HepG2 (cell line): ENCODE results near the gene YY1. TPM values are rescaled to one million over a fixed set of nuclear protein-coding genes. Genes with fewer than 3 reads are reported as not detected.

ENCODE experiments used
- ATAC-seq: fragments of 200-7000 bp; cut with Tn5 transposase; 3 replicates; pipeline ENCODE4 v1.9.1; 2020; ENCODE audit warnings: mild to moderate bottlenecking, moderate library complexity
- BruUV-seq: library from RNA; stranded (reverse); fragments of 400-500 nt; replicated peaks from 2 replicates; lab custom pipeline; 2021; lab: Mats Ljungman, UMichigan
- CTCF ChIA-PET: fragments of 300-600 bp; formaldehyde crosslinking; extraction: SDS; loops from one replicate; lab custom pipeline; 2021; ENCODE audit warnings: low total read pairs, inconsistent platforms, low intra/inter-chr PET ratio; lab: Yijun Ruan, JAX
- POLR2A ChIA-PET: fragments of 350-600 bp; sonication (Branson Sonifier 250); formaldehyde crosslinking; loops from one replicate; lab custom pipeline; 2020; ENCODE audit warnings: antibody characterized with exemption, inconsistent platforms; lab: Yijun Ruan, JAX
- DNase-seq: peaks from one replicate; pipeline ENCODE4 v3.0.0-alpha.2; 2015; ENCODE audit warnings: low spot score
- FAIRE-seq: peaks from 3 replicates; lab custom pipeline; 2011; peaks lifted over from hg19 to GRCh38; lab: Jason Lieb, UNC
- H2AFZ ChIP-seq: one replicate; pipeline ENCODE4 v1.6.1; 2011; ENCODE audit warnings: low read length, inconsistent platforms
- H3K27ac ChIP-seq: fragments of 300-600 bp; 3 replicates; pipeline ENCODE4 v1.8.0; 2011; ENCODE audit warnings: mixed run types, mild to moderate bottlenecking, mixed read lengths, low read length, inconsistent platforms; ENCODE audit not compliant: insufficient read depth; ENCODE audit errors: extremely low read length
- H3K27me3 ChIP-seq, 2 experiments: fragments of 200-600 bp in 1 of 2; 2 replicates in 1 of 2; 3 replicates in 1 of 2; pipeline versions ENCODE4 v1.6.0 to v1.8.0; 2011; ENCODE audit warnings: low read length in 2 of 2, mild to moderate bottlenecking in 2 of 2, moderate library complexity in 2 of 2, inconsistent platforms in 1 of 2; ENCODE audit not compliant: insufficient read depth in 2 of 2, control insufficient read depth in 1 of 2
- H3K36me3 ChIP-seq, 2 experiments: fragments of 200-600 bp in 1 of 2; replicated peaks in 1 of 2; 2 replicates in 1 of 2; 3 replicates in 1 of 2; pipeline versions ENCODE4 v1.5.1 to v1.8.0; 2011; ENCODE audit warnings: low read length in 2 of 2, inconsistent platforms in 1 of 2; ENCODE audit not compliant: insufficient read depth in 2 of 2, control insufficient read depth in 1 of 2
- H3K4me1 ChIP-seq: 2 replicates; pipeline ENCODE4 v1.5.1; 2012; ENCODE audit warnings: low read length, inconsistent platforms; ENCODE audit not compliant: insufficient read depth
- H3K4me2 ChIP-seq: 2 replicates; pipeline ENCODE4 v1.6.0; 2011; ENCODE audit warnings: low read depth, low read length, inconsistent platforms
- H3K4me3 ChIP-seq, 3 experiments: fragments of 200-600 bp in 1 of 3; sonication (generic), shearing (Covaris generic) in 1 of 3; replicated peaks in 1 of 3; 2 replicates each; pipeline ENCODE4 v1.5.1; 2011 to 2016; ENCODE audit warnings: low read length in 3 of 3, inconsistent platforms in 2 of 3, low read depth in 2 of 3, mild to moderate bottlenecking in 2 of 3, control low read depth in 1 of 3, mixed read lengths in 1 of 3; ENCODE audit not compliant: insufficient read depth in 1 of 3
- H3K79me2 ChIP-seq: one replicate; pipeline ENCODE4 v1.6.1; 2011; ENCODE audit warnings: low read length, inconsistent platforms; ENCODE audit not compliant: insufficient read depth
- H3K9ac ChIP-seq: 2 replicates; pipeline ENCODE4 v1.6.0; 2011; ENCODE audit warnings: mild to moderate bottlenecking, low read depth, low read length, inconsistent platforms; ENCODE audit not compliant: insufficient read depth
- H3K9me3 ChIP-seq: 2 replicates; pipeline ENCODE4 v1.5.1; 2012; ENCODE audit warnings: mild to moderate bottlenecking, low read length
- H4K20me1 ChIP-seq: 2 replicates; pipeline ENCODE4 v1.6.0; 2011; ENCODE audit warnings: inconsistent platforms, mild to moderate bottlenecking, low read length, moderate library complexity; ENCODE audit not compliant: insufficient read depth
- DR1 ChIP-seq: sonication (generic); formaldehyde crosslinking; IDR thresholded peaks from 2 replicates; pipeline ENCODE4 v1.8.0; 2021; ENCODE audit warnings: mild to moderate bottlenecking, missing genetic modification reagents, inconsistent platforms
- IRX3 ChIP-seq: sonication (generic); formaldehyde crosslinking; IDR thresholded peaks from 2 replicates; pipeline ENCODE4 v1.8.1; 2023; ENCODE audit warnings: mild to moderate bottlenecking, low read depth, missing genetic modification reagents, borderline replicate concordance
- KAT7 ChIP-seq: IDR thresholded peaks from 2 replicates; pipeline ENCODE4 v1.6.1; 2018; ENCODE audit warnings: borderline replicate concordance, missing compliant biosample characterization
- NFE2L1 ChIP-seq: sonication (generic); formaldehyde crosslinking; IDR thresholded peaks from 2 replicates; pipeline ENCODE4 v1.4.0; 2020; ENCODE audit warnings: missing genetic modification reagents, mild to moderate bottlenecking, borderline replicate concordance
- SOX6 ChIP-seq, 2 experiments: fragments of 450-650 bp in 1 of 2; sonication (generic) in 1 of 2; formaldehyde crosslinking in 1 of 2; IDR thresholded peaks; 2 replicates each; pipeline versions ENCODE4 v1.4.0 to v1.6.1; 2017 to 2020; ENCODE audit warnings: antibody characterized with exemption in 1 of 2, mild to moderate bottlenecking in 1 of 2, missing genetic modification reagents in 1 of 2
- SYNCRIP ChIP-seq: fragments of 200-400 bp; formaldehyde crosslinking; IDR thresholded peaks from 2 replicates; pipeline ENCODE4 v1.6.1; 2018; ENCODE audit warnings: mild to moderate bottlenecking, low read depth, low read length; ENCODE audit not compliant: insufficient read depth
- TGIF2 ChIP-seq: IDR thresholded peaks from 2 replicates; pipeline ENCODE4 v1.6.1; 2016; ENCODE audit warnings: control low read depth, missing compliant biosample characterization
- YEATS4 ChIP-seq: sonication (generic); formaldehyde crosslinking; IDR thresholded peaks from 2 replicates; pipeline ENCODE4 v1.4.0; 2020; ENCODE audit warnings: missing genetic modification reagents, borderline replicate concordance
- ZBTB7A ChIP-seq: sonication (generic); formaldehyde crosslinking; IDR thresholded peaks from 2 replicates; pipeline ENCODE4 v1.8.0; 2022; ENCODE audit warnings: mild to moderate bottlenecking, missing genetic modification reagents
- ZKSCAN8 ChIP-seq: IDR thresholded peaks from 2 replicates; pipeline ENCODE4 v1.6.1; 2016; ENCODE audit warnings: borderline replicate concordance, missing genetic modification reagents, missing compliant biosample characterization
- ZNF180 ChIP-seq: sonication (generic); formaldehyde crosslinking; IDR thresholded peaks from 2 replicates; pipeline ENCODE4 v1.4.0; 2020; ENCODE audit warnings: low read depth, missing genetic modification reagents, borderline replicate concordance
- ZNF274 ChIP-seq: sonication (generic); formaldehyde crosslinking; IDR thresholded peaks from 2 replicates; pipeline ENCODE4 v1.5.1; 2020; ENCODE audit warnings: mild to moderate bottlenecking, missing genetic modification reagents
- ZNF333 ChIP-seq: sonication (generic); formaldehyde crosslinking; IDR thresholded peaks from 2 replicates; pipeline ENCODE4 v1.4.0; 2020; ENCODE audit warnings: mild to moderate bottlenecking, missing genetic modification reagents, borderline replicate concordance
- ZSCAN22 ChIP-seq: sonication (generic); formaldehyde crosslinking; IDR thresholded peaks from 2 replicates; pipeline ENCODE4 v1.4.0; 2020; ENCODE audit warnings: mild to moderate bottlenecking, missing genetic modification reagents
- WGBS: methylation state at CpG from one replicate; pipeline ENCODE4 v1.1.6; 2017; ENCODE audit warnings: low lambda C conversion rate; 5-methylcytosine and 5-hydroxymethylcytosine counted together
- in situ Hi-C: cut with HindIII; loops from 2 replicates; pipeline ENCODE4 v1.10.0; 2017; ENCODE audit warnings: low pct_unique_long_range_greater_than_20kb; ENCODE audit not compliant: extremely low pct_ligation_motif_present
- intact Hi-C: fragments of 100-400 bp; cut with micrococcal nuclease; formaldehyde crosslinking; loops from one replicate; pipeline ENCODE4 v1.10.0; 2022; ENCODE audit not compliant: unreplicated experiment
- polyA plus RNA-seq, 8 experiments: library from polyadenylated mRNA; depleted of rRNA in 3 of 8; stranded (reverse) in 7 of 8; unstranded in 1 of 8; fragments of >200 nt; fragmentation: Illumina TruSeq in 4 of 8; extraction: Trizol in 4 of 8; gene quantifications; 2 replicates each; pipeline versions ENCODE4 v1.2.1 to v1.2.3, GENCODE V29; 2011 to 2016; ENCODE audit warnings: low read depth in 4 of 8, missing spikeins in 1 of 8, mixed read lengths in 1 of 8; ENCODE audit not compliant: insufficient read depth in 1 of 8
- total RNA-seq, 5 experiments: library from RNA; depleted of rRNA; stranded (reverse); fragments of >200 nt; fragmentation: Illumina TruSeq; extraction: Trizol; gene quantifications; 2 replicates each; pipeline ENCODE4 v1.2.3, GENCODE V29; 2016; ENCODE audit warnings: low read depth in 1 of 5
- TF ChIP-seq, protein P1 (sequence below): sonication (generic); formaldehyde crosslinking; IDR thresholded peaks from 2 replicates; pipeline ENCODE4 v1.4.0; 2020; ENCODE audit warnings: missing genetic modification reagents
- TF ChIP-seq, protein P2 (sequence below): sonication (generic); formaldehyde crosslinking; IDR thresholded peaks from 2 replicates; pipeline ENCODE4 v1.5.0; 2020; ENCODE audit warnings: missing genetic modification reagents
- TF ChIP-seq, protein P3 (sequence below): sonication (generic); formaldehyde crosslinking; IDR thresholded peaks from 2 replicates; pipeline ENCODE4 v1.8.0; 2023; ENCODE audit warnings: mild to moderate bottlenecking, missing genetic modification reagents
- TF ChIP-seq, protein P4 (sequence below): IDR thresholded peaks from 2 replicates; pipeline ENCODE4 v1.6.1; 2016; ENCODE audit warnings: low read depth, borderline replicate concordance

The YY1 gene
- total and polyA plus RNA-seq, 2 of the 13 experiments (the other 11 are each of a cell fraction or from before 2014, with no cell fraction given) = 29.4 to 68.1 TPM

DNA sequence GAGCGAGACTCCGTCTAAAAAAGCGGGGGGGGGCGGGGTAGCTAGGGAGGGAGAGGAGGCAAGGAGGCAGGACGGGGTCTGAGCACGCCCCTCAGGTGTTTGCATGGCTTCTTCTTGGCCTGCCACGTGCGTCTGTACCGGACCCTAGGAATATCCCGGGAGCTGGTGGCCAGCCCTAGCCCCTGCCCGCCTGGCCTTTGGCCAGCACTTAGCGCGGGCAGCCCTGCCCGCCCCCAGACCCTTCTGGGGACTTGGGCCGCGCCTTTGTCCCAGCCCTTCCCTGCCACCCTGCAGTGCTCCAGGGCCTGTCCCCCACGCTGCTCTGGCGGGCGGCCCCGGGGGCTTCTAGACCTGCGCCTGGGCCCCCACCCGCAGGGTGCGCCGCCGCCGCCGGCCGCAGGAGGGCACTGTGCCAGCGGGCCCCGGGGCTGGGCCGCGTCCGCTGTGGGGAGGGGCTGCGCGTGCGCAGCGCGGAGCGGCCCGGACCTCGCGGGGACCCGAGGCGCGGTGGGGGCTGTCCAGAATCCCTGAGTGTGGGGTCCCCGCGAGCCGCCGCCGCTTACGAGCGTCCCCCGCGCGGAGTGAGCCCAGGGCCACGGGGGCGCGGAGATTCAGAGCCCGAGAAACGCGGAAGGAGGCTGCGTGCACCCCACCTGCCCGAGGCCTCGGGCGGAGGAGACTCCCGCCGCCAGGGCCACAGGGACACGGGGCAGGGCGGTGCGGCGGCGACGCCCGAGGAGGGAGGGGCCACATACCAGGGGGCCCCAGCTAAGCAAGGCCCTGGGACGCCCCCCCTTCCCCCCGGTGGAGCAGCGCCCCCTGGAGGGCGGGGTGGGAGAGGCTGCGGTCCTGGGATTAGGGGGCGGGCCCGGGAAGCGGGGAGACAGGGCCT is 46.3 kb downstream of the YY1 start (continued):
- TF ChIP-seq, protein P1, sequence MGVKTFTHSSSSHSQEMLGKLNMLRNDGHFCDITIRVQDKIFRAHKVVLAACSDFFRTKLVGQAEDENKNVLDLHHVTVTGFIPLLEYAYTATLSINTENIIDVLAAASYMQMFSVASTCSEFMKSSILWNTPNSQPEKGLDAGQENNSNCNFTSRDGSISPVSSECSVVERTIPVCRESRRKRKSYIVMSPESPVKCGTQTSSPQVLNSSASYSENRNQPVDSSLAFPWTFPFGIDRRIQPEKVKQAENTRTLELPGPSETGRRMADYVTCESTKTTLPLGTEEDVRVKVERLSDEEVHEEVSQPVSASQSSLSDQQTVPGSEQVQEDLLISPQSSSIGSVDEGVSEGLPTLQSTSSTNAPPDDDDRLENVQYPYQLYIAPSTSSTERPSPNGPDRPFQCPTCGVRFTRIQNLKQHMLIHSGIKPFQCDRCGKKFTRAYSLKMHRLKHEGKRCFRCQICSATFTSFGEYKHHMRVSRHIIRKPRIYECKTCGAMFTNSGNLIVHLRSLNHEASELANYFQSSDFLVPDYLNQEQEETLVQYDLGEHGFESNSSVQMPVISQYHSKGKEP (CRISPR knock-in tag) = no peak
- TF ChIP-seq, protein P2, sequence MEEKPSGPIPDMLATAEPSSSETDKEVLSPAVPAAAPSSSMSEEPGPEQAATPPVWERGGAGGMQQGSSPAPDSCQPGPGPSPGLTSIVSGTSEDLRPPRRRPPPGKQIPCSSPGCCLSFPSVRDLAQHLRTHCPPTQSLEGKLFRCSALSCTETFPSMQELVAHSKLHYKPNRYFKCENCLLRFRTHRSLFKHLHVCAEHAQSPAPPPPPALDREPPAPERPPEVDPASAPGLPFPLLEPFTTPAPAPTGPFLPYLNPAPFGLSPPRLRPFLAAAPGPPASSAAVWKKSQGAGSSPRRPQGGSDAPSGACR (CRISPR knock-in tag) = 0 out of 2 replicates have a peak, but pooled peaks have one; percentile 46
- TF ChIP-seq IRX3 (CRISPR knock-in tag) = peak; percentile 73
- TF ChIP-seq SYNCRIP = no peak
- TF ChIP-seq ZKSCAN8 (CRISPR knock-in tag) = no peak
- peak; percentile 76; the same call in 1 of the 2 replicates for TF ChIP-seq KAT7 (CRISPR knock-in tag)
- TF ChIP-seq ZNF180 = 0 out of 2 replicates have a peak, but pooled peaks have one; percentile 52
- peak; percentile 91 for TF ChIP-seq ZNF274

DNA sequence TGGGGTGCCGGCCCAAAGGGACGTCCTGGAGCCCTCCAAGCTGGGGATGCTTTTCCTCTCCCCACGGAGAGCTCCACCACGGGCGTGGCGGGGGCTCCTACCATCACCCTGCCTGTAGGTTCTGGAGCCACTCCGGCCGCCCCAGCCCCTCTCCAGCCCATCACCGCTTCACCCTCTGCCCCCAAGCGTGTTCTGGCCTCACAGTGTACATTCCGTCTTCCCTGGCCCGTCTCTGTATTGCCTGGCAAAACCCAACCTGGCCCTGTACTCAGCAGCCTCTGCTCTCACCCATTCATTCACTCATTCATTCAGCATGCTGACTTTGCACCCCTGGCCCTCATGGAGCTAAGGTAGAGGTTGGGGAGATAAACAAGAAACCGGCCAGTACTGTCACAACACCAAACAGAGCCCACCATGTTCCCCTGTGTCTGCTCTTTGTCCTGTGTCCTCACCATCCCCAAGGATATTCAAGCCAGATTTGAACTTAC is 47.0 kb downstream of the YY1 start:
- no peak for DNase-seq
- no peak for FAIRE-seq
- POLR2A ChIA-PET = interaction anchor here (0.8 to 1.6 kb wide), 4 partner anchors 37 to 89 kb away, joined by 3 to 5 read pairs (median 3); partner anchors contain the start of gene SLC25A47
- CTCF ChIA-PET = interaction anchor here (1.9 to 2.0 kb wide), 2 partner anchors 15 to 92 kb away, joined by 8 to 14 read pairs; no protein-coding TSS in a partner anchor
- H3K4me1 ChIP-seq = peaks cover 62% of the 10 kb centered on the region
- intact Hi-C loops (no loop called here), in situ Hi-C loops (no loop called here)
- 60% methylated on average over 7 of the region's 13 CpGs for WGBS
- H3K79me2 ChIP-seq = peaks cover 3% of the 10 kb centered on the region
- H3K27me3 ChIP-seq = no peaks in the 10 kb centered on the region
- no peak overlapping the region for H2AFZ ChIP-seq
- no peaks in the 10 kb centered on the region for H3K9me3 ChIP-seq
- H4K20me1 ChIP-seq = no peaks in the 10 kb centered on the region
- H3K4me3 ChIP-seq = peak overlapping the region; percentile 59 to 77 (median 75); a peak in 4 of 6 replicates
- ATAC-seq = 0 out of 3 replicates have a peak, but pooled peaks have one; percentile 1
- BruUV-seq = no TSS peak
- peak overlapping the region; percentile 91 for H3K9ac ChIP-seq
- peak overlapping the region; percentile 84 for H3K27ac ChIP-seq
- peak overlapping the region; percentile 85 for H3K4me2 ChIP-seq
- peaks cover 3 to 8% of the 10 kb centered on the region in 2 experiments; a peak in 2 of 5 replicates for H3K36me3 ChIP-seq
- TF ChIP-seq ZNF333 (CRISPR knock-in tag) (0 out of 2 replicates have a peak, but pooled peaks have one; percentile 19), YEATS4 (no peak), ZSCAN22 (CRISPR knock-in tag) (no peak), TGIF2 (CRISPR knock-in tag) (no peak), SOX6 (IDR thresholded peaks at IDR 0.05) (no peak), SOX6 (CRISPR knock-in tag; IDR thresholded peaks at IDR 0.05) (0 out of 2 replicates have a peak, but pooled peaks have one; percentile 30), ZBTB7A (CRISPR knock-in tag) (no peak), DR1 (CRISPR knock-in tag) (no peak), NFE2L1 (CRISPR knock-in tag) (no peak)
- TF ChIP-seq, protein P3, sequence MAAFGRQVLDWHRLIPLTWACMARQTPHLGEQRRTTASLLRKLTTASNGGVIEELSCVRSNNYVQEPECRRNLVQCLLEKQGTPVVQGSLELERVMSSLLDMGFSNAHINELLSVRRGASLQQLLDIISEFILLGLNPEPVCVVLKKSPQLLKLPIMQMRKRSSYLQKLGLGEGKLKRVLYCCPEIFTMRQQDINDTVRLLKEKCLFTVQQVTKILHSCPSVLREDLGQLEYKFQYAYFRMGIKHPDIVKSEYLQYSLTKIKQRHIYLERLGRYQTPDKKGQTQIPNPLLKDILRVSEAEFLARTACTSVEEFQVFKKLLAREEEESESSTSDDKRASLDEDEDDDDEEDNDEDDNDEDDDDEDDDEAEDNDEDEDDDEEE = 0 out of 2 replicates have a peak, but pooled peaks have one; percentile 31
- TF ChIP-seq, protein P4, sequence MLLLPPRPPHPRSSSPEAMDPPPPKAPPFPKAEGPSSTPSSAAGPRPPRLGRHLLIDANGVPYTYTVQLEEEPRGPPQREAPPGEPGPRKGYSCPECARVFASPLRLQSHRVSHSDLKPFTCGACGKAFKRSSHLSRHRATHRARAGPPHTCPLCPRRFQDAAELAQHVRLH (CRISPR knock-in tag) = no peak
